GM19023 (cell line): ENCODE data around the gene SORBS1.

Experiments
- ATAC-seq: cut with Tn5 transposase; IDR thresholded peaks from one replicate; pipeline ENCODE4 v1.9.1; 2021; ENCODE audit warnings: mild to moderate bottlenecking, moderate library complexity; ENCODE audit not compliant: unreplicated experiment

Gene SORBS1

GRCh38 chr10:95394161-95394880, 166.8 kb downstream of the SORBS1 start:
- peak; percentile 65 for ATAC-seq

GRCh38 chr10:95392681-95393164, 168.4 kb downstream of the SORBS1 start:
- peak; percentile 43 for ATAC-seq

- no peak for ATAC-seq
Observed at GRCh38 chr10:95392217-95392584, 169.0 kb downstream of the SORBS1 start.

- no peak for ATAC-seq
Observed at GRCh38 chr10:95391581-95392216, 169.5 kb downstream of the SORBS1 start.

- ATAC-seq = no peak
Observed at GRCh38 chr10:95391164-95391563, 170.0 kb downstream of the SORBS1 start.

- ATAC-seq = no peak
Observed at GRCh38 chr10:95389982-95390381, 171.2 kb downstream of the SORBS1 start.

- no peak for ATAC-seq
Observed at GRCh38 chr10:95389176-95389575, 172.0 kb downstream of the SORBS1 start.

GRCh38 chr10:95388539-95388938, 172.6 kb downstream of the SORBS1 start:
- no peak for ATAC-seq

- no peak for ATAC-seq
Observed at GRCh38 chr10:95388109-95388471, 173.1 kb downstream of the SORBS1 start.

- ATAC-seq = no peak
Observed at GRCh38 chr10:95384011-95384704, 177.0 kb downstream of the SORBS1 start.

GRCh38 chr10:95382596-95382995, 178.6 kb downstream of the SORBS1 start:
- ATAC-seq = no peak

- no peak for ATAC-seq
Observed at GRCh38 chr10:95382174-95382573, 179.0 kb downstream of the SORBS1 start.

- ATAC-seq = no peak
Observed at GRCh38 chr10:95377950-95378349, 183.2 kb downstream of the SORBS1 start.

GRCh38 chr10:95375418-95375817, 185.8 kb downstream of the SORBS1 start:
- no peak for ATAC-seq

GRCh38 chr10:95374597-95375209, 186.5 kb downstream of the SORBS1 start:
- ATAC-seq = peak; percentile 95

- ATAC-seq = no peak
Observed at GRCh38 chr10:95373660-95374059, 187.5 kb downstream of the SORBS1 start.

- no peak for ATAC-seq
Observed at GRCh38 chr10:95364342-95364741, 196.8 kb downstream of the SORBS1 start.

GRCh38 chr10:95363303-95363912, 197.8 kb downstream of the SORBS1 start:
- peak; percentile 60 for ATAC-seq

GRCh38 chr10:95360122-95360714, 201.0 kb downstream of the SORBS1 start:
- ATAC-seq = no peak

GRCh38 chr10:95359466-95359865, 201.7 kb downstream of the SORBS1 start:
- ATAC-seq = no peak
